SIG-M5 (cell line): Measurements from ENCODE around the gene MUC13.

Experiments used
- DNase-seq: peaks from one replicate; lab custom pipeline; 2025; lab: John Stamatoyannopoulos, UW

The MUC13 gene

GRCh38 chr3:124942613-124943012 lies 8.1 kb upstream of the MUC13 start:
- DNase-seq = no peak

- no peak for DNase-seq
Observed at GRCh38 chr3:124941771-124942170, 7.2 kb upstream of the MUC13 start.

- DNase-seq = no peak
Observed at GRCh38 chr3:124939661-124940060, 5.1 kb upstream of the MUC13 start.

- no peak for DNase-seq
Observed at GRCh38 chr3:124938896-124939295, 4.3 kb upstream of the MUC13 start.

DNA sequence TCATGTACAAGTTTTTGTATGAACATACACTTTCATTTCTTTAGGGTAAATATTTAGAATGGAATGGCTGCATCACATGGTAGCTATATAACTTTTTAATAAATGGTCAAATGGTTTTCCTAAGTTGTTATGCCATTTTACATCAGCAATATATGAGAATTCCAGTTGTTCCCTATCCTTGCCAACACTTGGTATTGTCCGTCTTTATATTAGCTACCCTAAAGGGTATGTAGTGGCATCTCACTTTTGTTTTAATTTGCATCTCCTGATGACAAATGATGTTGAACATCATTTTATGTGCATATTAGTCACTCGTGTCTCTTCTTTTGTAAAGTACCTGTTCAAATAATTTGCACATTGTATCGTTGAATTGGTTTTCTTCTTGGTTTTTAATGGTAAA lies 2.5 kb upstream of the MUC13 start:
- no peak for DNase-seq

DNA sequence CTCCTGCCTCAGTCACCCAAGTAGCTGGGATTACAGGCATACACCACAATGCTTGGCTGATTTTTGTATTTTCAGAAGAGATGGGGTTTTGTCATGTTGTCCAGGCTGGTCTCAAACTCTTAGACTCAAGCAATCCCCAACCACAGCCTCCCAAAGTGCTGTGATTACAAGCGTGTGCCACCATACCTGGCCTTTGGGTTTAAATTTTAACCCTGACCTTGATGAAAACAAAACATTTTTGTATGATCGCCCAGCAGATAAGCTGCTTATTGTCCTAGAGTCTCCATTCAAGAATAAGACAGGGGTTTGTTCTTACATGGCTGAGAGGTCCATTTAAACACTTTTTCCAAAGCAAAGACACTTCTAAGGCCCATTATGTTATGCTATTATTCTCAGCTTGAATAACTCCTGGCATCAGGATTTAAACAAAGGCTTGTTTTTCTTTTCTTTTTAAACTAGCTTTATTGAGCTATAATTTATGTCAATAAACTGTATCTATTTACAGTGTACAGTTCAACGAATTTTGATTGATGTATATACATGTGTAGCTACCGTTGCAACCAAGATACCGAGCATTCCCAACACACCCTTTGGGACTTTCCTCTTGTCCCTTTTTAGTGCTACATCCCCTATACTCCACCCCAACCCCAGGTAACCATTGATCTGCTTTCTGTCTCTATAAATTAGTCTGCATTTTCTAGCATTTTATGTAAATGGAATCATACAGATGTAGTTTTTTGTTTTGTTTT lies 1.4 kb upstream of the MUC13 start:
- DNase-seq = no peak

DNA sequence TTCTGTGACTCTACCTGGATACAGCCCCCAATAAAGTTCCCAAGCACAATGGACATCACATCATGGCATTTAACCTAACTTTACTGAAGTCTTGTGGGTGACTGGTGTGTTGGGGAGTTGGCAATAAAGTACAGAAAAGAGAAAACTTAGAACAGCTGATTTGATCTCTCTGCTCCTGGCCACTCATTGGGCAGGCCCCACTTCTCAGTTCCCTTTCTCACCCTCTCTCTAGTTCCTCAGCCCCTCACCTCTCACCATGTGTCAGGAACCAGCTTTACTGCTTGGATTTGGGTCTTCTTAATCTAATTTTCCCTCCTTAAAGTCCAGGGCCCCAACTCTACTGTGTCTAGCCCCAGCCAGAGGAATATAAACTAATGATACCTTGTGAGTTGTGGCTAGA lies 713 bp upstream of the MUC13 start:
- no peak for DNase-seq

DNA sequence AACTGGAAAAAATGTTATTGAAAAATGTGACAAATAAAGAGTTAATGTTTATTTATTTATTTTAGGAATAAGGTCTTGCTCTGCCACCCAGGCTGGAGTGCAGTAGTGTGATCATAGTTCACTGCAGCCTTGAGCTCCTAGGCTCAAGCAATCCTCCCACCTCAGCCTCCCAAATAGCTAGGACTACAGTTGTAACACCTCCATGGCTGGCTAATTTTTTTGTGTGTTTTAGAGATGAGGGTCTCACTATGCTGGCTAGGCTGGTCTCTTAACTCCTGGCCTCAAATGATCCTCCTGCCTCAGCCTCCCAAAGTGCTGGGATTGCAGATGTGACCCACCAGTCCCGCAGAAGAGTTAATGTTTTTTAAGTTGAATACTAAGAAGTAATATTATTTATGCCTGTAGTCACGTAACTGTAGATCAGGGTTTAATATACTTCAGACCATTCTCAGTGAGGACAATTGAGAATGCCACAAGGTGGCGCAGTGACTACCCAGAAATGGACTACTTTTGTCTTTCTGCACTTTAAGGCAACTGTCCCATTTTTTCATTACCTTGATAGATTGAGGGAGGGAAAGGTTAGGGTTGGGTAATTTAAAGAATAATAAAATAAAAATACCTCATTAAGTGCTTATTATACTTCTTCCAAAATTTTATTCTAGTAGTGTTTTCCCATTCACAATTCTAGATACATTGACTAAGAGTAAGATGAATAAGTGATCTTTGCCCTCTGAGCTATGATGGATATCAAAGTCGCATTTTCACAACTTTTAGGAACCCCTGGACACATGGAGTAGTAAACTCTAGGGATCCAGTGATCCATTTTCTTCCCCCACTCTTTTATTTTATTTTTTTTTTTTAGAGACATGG lies 6.0 kb downstream of the MUC13 start:
- DNase-seq = no peak

- no peak for DNase-seq
Observed at GRCh38 chr3:124927574-124928045, 6.9 kb downstream of the MUC13 start.

GRCh38 chr3:124926426-124927101 lies 8.0 kb downstream of the MUC13 start:
- DNase-seq = peak; percentile 3

- no peak for DNase-seq
Observed at GRCh38 chr3:124924741-124925140, 9.8 kb downstream of the MUC13 start.

- no peak for DNase-seq
Observed at GRCh38 chr3:124923833-124924232, 10.7 kb downstream of the MUC13 start.

DNA sequence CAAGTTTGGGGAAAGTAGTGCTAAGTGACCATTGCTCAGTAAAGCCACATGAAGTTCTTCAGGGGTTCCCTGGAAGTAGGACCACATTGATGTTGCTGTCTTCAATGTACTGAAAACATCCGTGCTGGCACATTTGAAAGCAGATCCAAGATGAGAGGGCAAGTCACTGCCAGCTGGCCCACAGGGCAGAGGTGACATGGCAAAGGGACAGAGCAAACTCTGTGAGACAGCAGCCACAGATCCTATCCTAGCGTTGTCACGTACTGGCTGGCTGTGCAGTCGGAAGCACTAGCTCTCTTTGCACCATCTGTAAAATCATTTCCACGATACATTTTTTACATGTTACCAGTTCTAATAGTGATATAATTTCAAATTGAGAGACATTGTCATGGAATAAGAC lies 13.8 kb downstream of the MUC13 start:
- DNase-seq = no peak

- no peak for DNase-seq
Observed at GRCh38 chr3:124919756-124920155, 14.8 kb downstream of the MUC13 start.

GRCh38 chr3:124918524-124918923 lies 16.0 kb downstream of the MUC13 start:
- no peak for DNase-seq

GRCh38 chr3:124916837-124917409 lies 17.6 kb downstream of the MUC13 start:
- DNase-seq = no peak

- DNase-seq = no peak
Observed at GRCh38 chr3:124915254-124915653, 19.3 kb downstream of the MUC13 start.

GRCh38 chr3:124907957-124908356 lies 26.6 kb downstream of the MUC13 start:
- no peak for DNase-seq

DNA sequence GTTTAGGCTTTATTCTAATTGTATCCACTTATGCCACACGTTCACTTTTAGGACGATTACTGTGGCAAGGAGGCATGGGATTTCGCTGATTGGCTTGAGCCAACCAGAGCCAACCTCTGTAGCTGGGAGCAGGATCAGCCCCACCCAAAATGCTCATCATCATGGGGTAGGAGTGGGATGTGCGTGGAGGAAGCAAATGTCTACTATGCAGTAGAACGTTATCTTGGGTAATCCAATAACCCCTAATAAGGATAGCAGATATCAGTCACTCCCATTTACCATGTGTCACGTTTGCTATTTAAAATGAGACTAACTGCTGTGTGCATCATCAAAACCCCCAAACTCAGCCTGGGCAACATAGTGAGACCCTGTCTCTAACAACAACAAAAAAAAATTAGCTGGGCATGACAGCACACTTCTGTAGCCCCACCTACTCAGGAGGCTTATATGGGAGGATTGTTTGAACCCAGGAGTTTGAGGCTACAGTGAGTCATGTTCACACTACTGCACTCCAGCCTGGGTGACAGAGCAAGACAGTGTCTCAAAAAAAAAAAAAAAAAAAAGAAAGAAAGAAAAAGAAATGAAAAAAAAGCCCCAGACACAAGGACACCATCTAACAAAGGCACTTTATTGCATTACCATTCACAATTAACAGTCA lies 29.6 kb downstream of the MUC13 start:
- DNase-seq = no peak

- no peak for DNase-seq
Observed at GRCh38 chr3:124903896-124904834, 30.4 kb downstream of the MUC13 start.
